ENCODE results near the gene DZIP1L.

GRCh38 chr3:138034918-138035317 is 80.5 kb downstream of the DZIP1L start:
- no peak for TF ChIP-seq CTCF (conservative IDR thresholded peaks at IDR 0.05; ENCODE audit: low read depth in 2 of 2)
- no peak for TF ChIP-seq POLR2AphosphoS5 (IDR thresholded peaks at IDR 0.05; ENCODE audit: low read depth)
- TF ChIP-seq NANOG (IDR thresholded peaks at IDR 0.05; ENCODE audit: borderline replicate concordance): no peak

Measured in GM23338 (cell line).